GM10847 (cell line): ENCODE measurements around the gene SERINC3.

Experiments used
- POLR2A ChIP-seq: IDR thresholded peaks from 2 replicates; pipeline ENCODE4 v1.6.1; 2011; ENCODE audit not compliant: insufficient read length; ENCODE audit errors: extremely low read depth

SERINC3 gene

GRCh38 chr20:44464514-44464913 lies 57.4 kb downstream of the SERINC3 start:
- TF ChIP-seq POLR2A: no peak

- TF ChIP-seq POLR2A: no peak
Measured at GRCh38 chr20:44463466-44463865, 58.4 kb downstream of the SERINC3 start.

- no peak for TF ChIP-seq POLR2A
Measured at GRCh38 chr20:44461803-44462174, 60.1 kb downstream of the SERINC3 start.

- no peak for TF ChIP-seq POLR2A
Measured at GRCh38 chr20:44461142-44461802, 60.6 kb downstream of the SERINC3 start.

- TF ChIP-seq POLR2A: no peak
Measured at GRCh38 chr20:44460795-44461141, 61.1 kb downstream of the SERINC3 start.

- no peak for TF ChIP-seq POLR2A
Measured at GRCh38 chr20:44459271-44459670, 62.6 kb downstream of the SERINC3 start.

- TF ChIP-seq POLR2A: no peak
Measured at GRCh38 chr20:44457016-44457415, 64.9 kb downstream of the SERINC3 start.

GRCh38 chr20:44456611-44457010 lies 65.3 kb downstream of the SERINC3 start:
- no peak for TF ChIP-seq POLR2A

GRCh38 chr20:44455126-44455525 lies 66.7 kb downstream of the SERINC3 start:
- TF ChIP-seq POLR2A: no peak

GRCh38 chr20:44454306-44454963 lies 67.4 kb downstream of the SERINC3 start:
- TF ChIP-seq POLR2A: no peak

- no peak for TF ChIP-seq POLR2A
Measured at GRCh38 chr20:44450903-44451450, 70.9 kb downstream of the SERINC3 start.

GRCh38 chr20:44450281-44450889 lies 71.5 kb downstream of the SERINC3 start:
- no peak for TF ChIP-seq POLR2A

GRCh38 chr20:44449864-44450263 lies 72.0 kb downstream of the SERINC3 start:
- TF ChIP-seq POLR2A: no peak

- no peak for TF ChIP-seq POLR2A
Measured at GRCh38 chr20:44448753-44449546, 72.9 kb downstream of the SERINC3 start.

GRCh38 chr20:44447827-44448419 lies 73.9 kb downstream of the SERINC3 start:
- TF ChIP-seq POLR2A: no peak
